GM19240 (cell line): Measurements from ENCODE around the gene GAA.
A peak's percentile ranks its signal among the peaks of the same experiment; 100 is the strongest.
"Not testable (repeated sequence)": the region's sequence is repeated elsewhere in the genome, so short reads cannot be mapped to it uniquely, and the experiment has no call there.

ENCODE experiments used
- DNase-seq: peaks from one replicate; pipeline ENCODE4 v3.0.0; 2011; ENCODE audit warnings: low spot score; ENCODE audit not compliant: insufficient read length

Gene GAA

DNA sequence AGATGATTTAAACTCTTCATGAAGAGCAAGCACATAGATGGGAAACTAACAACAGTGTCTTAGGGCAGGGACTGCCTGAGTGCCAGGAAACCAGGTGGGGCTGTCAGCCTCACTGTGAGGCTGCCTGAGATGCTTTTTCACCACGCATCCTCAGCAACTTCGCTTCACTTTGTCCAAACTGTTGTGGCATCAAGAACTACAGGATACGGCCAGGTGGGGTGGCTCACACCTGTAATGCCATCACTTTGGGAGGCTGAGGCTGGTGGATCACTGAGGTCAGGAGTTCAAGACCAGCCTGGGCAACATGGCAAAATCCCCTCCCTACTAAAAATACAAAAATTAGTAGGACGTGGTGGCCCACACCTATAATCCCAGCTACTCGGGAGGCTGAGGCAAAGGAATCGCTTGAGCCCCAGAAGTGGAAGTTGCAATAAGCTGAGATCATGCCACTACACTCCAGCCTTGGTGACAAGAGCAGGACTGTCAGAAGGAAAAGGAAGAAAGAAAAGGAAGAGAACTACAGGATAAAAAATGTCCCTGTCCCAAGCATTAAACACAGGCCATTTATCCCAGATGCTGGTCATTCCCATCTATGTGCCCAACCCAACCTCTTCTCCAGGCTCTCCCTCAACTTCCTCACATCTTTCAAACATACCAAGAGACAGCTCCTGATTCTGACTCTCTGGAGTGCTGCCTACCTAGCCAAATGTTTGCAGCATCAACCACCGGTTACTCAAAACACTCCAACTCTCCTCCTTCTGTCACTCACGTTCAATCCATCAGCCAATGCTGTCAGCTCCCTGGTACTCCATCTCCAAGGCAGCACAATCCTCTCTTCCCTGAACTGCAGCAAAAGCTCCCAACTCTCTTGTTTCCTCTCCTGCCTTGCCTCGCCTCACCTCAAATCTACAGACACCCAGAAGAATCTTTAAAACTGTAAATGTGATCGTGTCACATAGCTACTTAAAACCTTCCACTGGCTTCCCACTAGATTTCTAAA lies 44.0 kb downstream of the GAA start:
- DNase-seq: no peak

DNA sequence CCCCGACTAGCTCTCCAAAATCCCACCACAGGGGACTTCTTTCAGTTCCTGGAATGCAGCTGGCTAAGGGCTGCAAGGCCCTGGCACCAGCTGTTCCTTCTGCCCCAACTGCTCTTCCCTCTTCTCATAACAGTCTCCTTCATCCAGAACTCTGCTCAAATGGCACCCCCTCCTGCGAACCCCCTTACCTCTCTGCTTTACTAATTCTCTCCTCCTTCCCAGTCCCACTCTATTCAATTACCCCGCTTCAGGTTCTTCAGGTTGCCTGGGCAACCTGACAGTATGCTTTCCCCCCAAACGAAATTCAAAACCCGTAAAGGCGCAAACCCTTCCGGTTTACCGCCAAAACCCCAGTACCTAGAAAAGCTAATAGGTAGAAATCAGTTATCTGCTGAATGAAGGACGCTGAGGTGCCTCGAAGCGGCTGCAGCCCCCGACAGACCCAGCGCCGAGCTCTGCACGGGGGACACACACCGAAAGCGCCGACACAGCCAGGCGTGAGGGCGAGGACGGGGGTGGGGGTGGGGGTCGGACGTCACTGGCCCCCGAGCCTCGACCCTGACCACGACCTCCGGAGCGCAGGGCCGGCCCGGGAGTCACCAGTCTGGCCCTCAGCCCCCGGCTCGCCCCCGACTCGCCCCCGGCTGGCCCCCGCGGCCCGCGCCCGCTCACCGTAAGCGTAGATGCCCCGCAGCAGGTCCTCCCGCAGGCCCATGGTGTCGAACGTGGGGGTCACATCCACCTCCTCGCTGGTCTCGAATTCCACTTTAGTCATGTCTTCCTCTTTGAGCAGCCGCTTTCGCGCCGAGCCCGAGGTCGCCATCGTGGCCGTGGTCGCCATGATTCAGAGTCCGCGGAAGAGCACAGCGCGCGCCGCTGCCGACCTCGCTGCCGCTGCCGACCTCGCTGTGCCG lies 45.0 kb downstream of the GAA start:
- DNase-seq: no peak

- peak; percentile 89 for DNase-seq
These were observed 45.8 kb downstream of the GAA start, which contains the start of gene EIF4A3 for GRCh38 chr17:80147035-80147822. Gene EIF4A3 (minus strand): TSS chr17:80147128. CDS start chr17:80146961, 167 bp downstream.

GRCh38 chr17:80151333-80151732 lies 50.0 kb downstream of the GAA start:
- no peak for DNase-seq

- DNase-seq: no peak
These were observed 50.8 kb downstream of the GAA start for GRCh38 chr17:80152081-80152702.

GRCh38 chr17:80153004-80153403 lies 51.6 kb downstream of the GAA start:
- no peak for DNase-seq

- no peak for DNase-seq
These were observed 52.8 kb downstream of the GAA start for GRCh38 chr17:80154166-80154565.

- not testable (repeated sequence) for DNase-seq
These were observed 54.2 kb downstream of the GAA start for GRCh38 chr17:80155600-80155999.

DNA sequence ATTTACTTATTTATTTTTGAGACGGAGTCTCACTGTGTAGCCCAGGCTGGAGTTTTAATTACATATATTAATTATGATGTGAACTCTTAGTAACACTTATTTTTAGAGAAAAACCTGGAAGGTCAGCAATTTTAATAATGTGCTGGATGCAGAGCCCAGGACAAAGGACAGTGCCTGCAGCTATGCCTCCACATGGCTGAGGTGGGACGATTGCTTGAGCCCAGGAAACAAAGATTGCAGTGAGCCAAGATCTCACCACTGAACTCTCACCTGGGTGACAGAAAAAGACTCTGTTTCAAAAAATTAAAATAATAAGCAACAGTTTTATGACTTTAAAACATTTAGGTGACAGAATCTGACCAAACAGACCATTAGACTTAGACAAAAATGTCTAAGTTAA lies 57.5 kb downstream of the GAA start:
- no peak for DNase-seq

- no peak for DNase-seq
These were observed 59.2 kb downstream of the GAA start for GRCh38 chr17:80160536-80160935.

DNA sequence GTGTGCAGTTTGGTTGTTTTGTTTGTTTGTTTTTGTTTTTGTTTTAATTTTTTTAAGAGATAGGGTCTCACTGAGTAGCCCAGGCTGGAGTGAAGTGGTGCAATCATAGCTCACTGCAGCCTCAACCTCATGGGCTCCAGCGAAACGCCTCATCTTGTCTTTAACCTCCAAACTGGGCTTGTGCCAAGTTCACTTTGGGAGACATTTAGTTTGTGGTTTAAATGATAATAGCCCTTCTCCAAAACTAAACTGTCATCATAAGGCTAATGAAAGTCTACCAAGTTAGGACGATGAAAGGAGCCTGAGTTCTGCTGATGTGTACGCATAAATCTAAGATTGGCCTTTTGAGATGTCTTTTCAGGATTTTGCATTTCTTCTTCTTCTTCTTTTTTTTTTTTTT lies 62.0 kb downstream of the GAA start:
- DNase-seq: no peak

DNA sequence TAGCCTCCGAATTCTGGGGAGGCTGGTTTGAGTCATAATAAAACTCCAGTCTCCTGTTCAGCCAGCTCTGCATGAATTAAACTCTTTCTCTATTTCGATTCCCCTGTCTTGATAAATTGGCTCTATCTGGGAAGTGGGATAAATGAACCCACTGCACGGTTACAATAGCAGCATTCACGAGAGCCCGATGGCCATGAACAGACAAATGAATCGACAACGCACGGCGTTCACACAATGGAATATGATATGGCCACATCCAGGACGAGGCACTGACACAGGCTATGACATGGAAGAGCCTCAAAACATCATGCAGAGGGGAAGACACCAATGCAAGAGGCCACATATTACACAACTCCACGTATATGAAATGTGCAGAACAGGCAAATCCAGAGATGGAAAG lies 62.8 kb downstream of the GAA start:
- no peak for DNase-seq

DNA sequence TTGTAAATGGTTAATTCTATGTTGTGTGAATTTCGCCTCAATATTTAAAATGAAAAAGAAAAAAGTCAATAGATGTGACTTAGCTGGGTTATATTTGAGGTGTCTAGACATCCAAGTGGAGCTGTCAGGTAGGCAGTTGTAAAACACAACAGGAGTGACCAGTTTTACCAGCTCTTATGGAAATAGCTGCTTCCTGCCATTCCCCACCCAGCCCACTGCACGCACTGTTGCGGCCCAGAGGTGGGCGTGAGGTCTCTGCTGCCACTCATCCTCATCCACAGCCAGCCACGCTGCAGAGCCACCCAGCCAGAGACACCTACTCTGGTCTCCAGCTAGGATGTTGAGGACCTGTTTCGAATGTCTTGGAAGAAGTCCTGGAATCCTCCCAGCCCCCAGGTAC lies 65.1 kb downstream of the GAA start:
- DNase-seq: no peak

- no peak for DNase-seq
These were observed 67.0 kb downstream of the GAA start for GRCh38 chr17:80168371-80168770.

GRCh38 chr17:80169107-80169506 lies 67.7 kb downstream of the GAA start:
- DNase-seq: no peak
